ENCODE measurements around the gene RBP3.
"Not testable (repeated sequence)": the region's sequence is repeated elsewhere in the genome, so short reads cannot be mapped to it uniquely, and the experiment has no call there.

RBP3 gene

GRCh38 chr10:47376522-47377220 is 28.5 kb downstream of the RBP3 start:
- no peak for DNase-seq

GRCh38 chr10:47378183-47378510 is 30.0 kb downstream of the RBP3 start:
- DNase-seq = no peak

GRCh38 chr10:47378606-47379444 is 30.7 kb downstream of the RBP3 start:
- DNase-seq = no peak

GRCh38 chr10:47379445-47379785 is 31.3 kb downstream of the RBP3 start:
- DNase-seq = no peak

GRCh38 chr10:47379901-47380300 is 31.7 kb downstream of the RBP3 start:
- DNase-seq = no peak

- DNase-seq = no peak
Measured at GRCh38 chr10:47380341-47381102, 32.4 kb downstream of the RBP3 start.

GRCh38 chr10:47381103-47381395 is 32.9 kb downstream of the RBP3 start:
- no peak for DNase-seq

- DNase-seq = no peak
Measured at GRCh38 chr10:47381427-47382379, 33.5 kb downstream of the RBP3 start.

- DNase-seq = no peak
Measured at GRCh38 chr10:47383261-47384147, 35.3 kb downstream of the RBP3 start.

GRCh38 chr10:47384148-47384921 is 36.2 kb downstream of the RBP3 start, which contains the start of gene ZNF488:
Gene ZNF488 (minus strand): TSS chr10:47384293. CDS start chr10:47368829, 15,464 bp downstream.
- peak; percentile 41 to 43 for DNase-seq

- not testable (repeated sequence) for DNase-seq
Measured at GRCh38 chr10:47386104-47386503, 37.9 kb downstream of the RBP3 start.

- DNase-seq = no peak
Measured at GRCh38 chr10:47388879-47389278, 40.7 kb downstream of the RBP3 start.

GRCh38 chr10:47389619-47390018 is 41.5 kb downstream of the RBP3 start:
- DNase-seq = no peak

GRCh38 chr10:47396311-47396717 is 48.2 kb downstream of the RBP3 start:
- DNase-seq = no peak

- DNase-seq = no peak
Measured at GRCh38 chr10:47397256-47397655, 49.1 kb downstream of the RBP3 start.

GRCh38 chr10:47400251-47400650 is 52.1 kb downstream of the RBP3 start:
- no peak for DNase-seq

- DNase-seq = no peak
Measured at GRCh38 chr10:47400786-47401185, 52.6 kb downstream of the RBP3 start.

GRCh38 chr10:47401210-47401609 is 53.0 kb downstream of the RBP3 start:
- DNase-seq = no peak

- DNase-seq = no peak
Measured at GRCh38 chr10:47401874-47402640, 53.9 kb downstream of the RBP3 start.

All from NCI-H1930 (cell line).